Adrenal gland (tissue), 5 donors: ENCODE results near the gene DOCK3.

ENCODE experiments used
- POLR2A ChIP-seq, 2 donors: fragments of 450-650 bp; IDR thresholded peaks; one replicate each; pipeline ENCODE4 v1.6.1; 2017; ENCODE audit warnings: antibody characterized with exemption in 2 of 2, mild to moderate bottlenecking in 2 of 2, moderate library complexity in 1 of 2
- TF ChIP-seq, protein P1 (sequence below), 6 experiments: fragments of 450-650 bp in 4 of 6; fragments of 200-600 bp in 2 of 6; sonication (generic) in 1 of 6; IDR thresholded peaks; 1 replicate in 5 of 6; 2 replicates in 1 of 6; pipeline versions ENCODE4 v1.5.1 to v1.8.0; 2016 to 2021; ENCODE audit warnings: antibody characterized with exemption in 6 of 6, mild to moderate bottlenecking in 2 of 6, moderate library complexity in 1 of 6
- donor health status: DM: no; HTN: no; CAD: no.

GRCh38 chr3:51408813-51409212, 734.1 kb downstream of the DOCK3 start:
- TF ChIP-seq POLR2A (IDR thresholded peaks at IDR 0.05): no peak
- TF ChIP-seq, protein P1, sequence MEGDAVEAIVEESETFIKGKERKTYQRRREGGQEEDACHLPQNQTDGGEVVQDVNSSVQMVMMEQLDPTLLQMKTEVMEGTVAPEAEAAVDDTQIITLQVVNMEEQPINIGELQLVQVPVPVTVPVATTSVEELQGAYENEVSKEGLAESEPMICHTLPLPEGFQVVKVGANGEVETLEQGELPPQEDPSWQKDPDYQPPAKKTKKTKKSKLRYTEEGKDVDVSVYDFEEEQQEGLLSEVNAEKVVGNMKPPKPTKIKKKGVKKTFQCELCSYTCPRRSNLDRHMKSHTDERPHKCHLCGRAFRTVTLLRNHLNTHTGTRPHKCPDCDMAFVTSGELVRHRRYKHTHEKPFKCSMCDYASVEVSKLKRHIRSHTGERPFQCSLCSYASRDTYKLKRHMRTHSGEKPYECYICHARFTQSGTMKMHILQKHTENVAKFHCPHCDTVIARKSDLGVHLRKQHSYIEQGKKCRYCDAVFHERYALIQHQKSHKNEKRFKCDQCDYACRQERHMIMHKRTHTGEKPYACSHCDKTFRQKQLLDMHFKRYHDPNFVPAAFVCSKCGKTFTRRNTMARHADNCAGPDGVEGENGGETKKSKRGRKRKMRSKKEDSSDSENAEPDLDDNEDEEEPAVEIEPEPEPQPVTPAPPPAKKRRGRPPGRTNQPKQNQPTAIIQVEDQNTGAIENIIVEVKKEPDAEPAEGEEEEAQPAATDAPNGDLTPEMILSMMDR (IDR thresholded peaks at IDR 0.05): no peak
